WTC11 (cell line): Measurements from ENCODE around the gene RNF39. TPM values are rescaled to one million over a fixed set of nuclear protein-coding genes. Genes with fewer than 3 reads are reported as not detected.

Experiments
- ATAC-seq: fragments of 200-7000 bp; cut with Tn5 transposase; 2 replicates; pipeline ENCODE4 v1.10.0; 2021; ENCODE audit warnings: mild to moderate bottlenecking, moderate library complexity
- CTCF ChIA-PET: fragments of 300-600 bp; sonication (Branson Sonifier 250); formaldehyde crosslinking; loops from one replicate; lab custom pipeline; 2021; ENCODE audit warnings: antibody characterized with exemption; lab: Charles Lee
- POLR2A ChIA-PET: fragments of 350-600 bp; sonication (Branson Sonifier 250); formaldehyde crosslinking; loops from one replicate; lab custom pipeline; 2021; ENCODE audit warnings: antibody characterized with exemption; lab: Charles Lee
- DNase-seq: peaks from one replicate; pipeline ENCODE4 v3.0.0; 2021; ENCODE audit warnings: low spot score
- H3K27ac Mint-ChIP-seq: 2 replicates; pipeline ENCODE4 v1.8.0; 2021; ENCODE audit warnings: mixed read lengths
- H3K27me3 Mint-ChIP-seq: 2 replicates; pipeline ENCODE4 v1.8.0; 2021; ENCODE audit warnings: low read depth, mild to moderate bottlenecking, moderate library complexity, mixed read lengths
- H3K36me3 Mint-ChIP-seq: 2 replicates; pipeline ENCODE4 v1.8.0; 2021; ENCODE audit warnings: mixed read lengths
- H3K4me1 Mint-ChIP-seq: 2 replicates; pipeline ENCODE4 v1.8.0; 2022; ENCODE audit warnings: mixed read lengths
- H3K4me3 Mint-ChIP-seq: 2 replicates; pipeline ENCODE4 v1.8.0; 2021; ENCODE audit warnings: mild to moderate bottlenecking, moderate library complexity, mixed read lengths
- H3K9me3 Mint-ChIP-seq: 2 replicates; pipeline ENCODE4 v1.8.0; 2021; ENCODE audit warnings: mixed read lengths
- ETV6 ChIP-seq: sonication (generic); formaldehyde crosslinking; IDR thresholded peaks from 2 replicates; pipeline ENCODE4 v1.8.1; 2022; ENCODE audit warnings: mild to moderate bottlenecking, missing genetic modification reagents
- FOXP1 ChIP-seq: sonication (generic); formaldehyde crosslinking; IDR thresholded peaks from 2 replicates; pipeline ENCODE4 v1.8.0; 2022; ENCODE audit warnings: missing genetic modification reagents, mild to moderate bottlenecking, moderate library complexity, borderline replicate concordance
- KAT7 ChIP-seq: sonication (generic); formaldehyde crosslinking; IDR thresholded peaks from 2 replicates; pipeline ENCODE4 v1.8.1; 2023; ENCODE audit warnings: missing genetic modification reagents, mild to moderate bottlenecking, borderline replicate concordance
- MXD4 ChIP-seq: fragments of 250-450 bp; sonication (Bioruptor Pico); IDR thresholded peaks from 2 replicates; pipeline ENCODE4 v1.8.0; 2021; ENCODE audit warnings: mild to moderate bottlenecking, moderate library complexity, borderline replicate concordance
- SP1 ChIP-seq: sonication (generic); formaldehyde crosslinking; conservative IDR thresholded peaks from 2 replicates; pipeline ENCODE4 v1.8.1; 2022; ENCODE audit warnings: missing genetic modification reagents
- TP53 ChIP-seq: sonication (generic); formaldehyde crosslinking; IDR thresholded peaks from 2 replicates; pipeline ENCODE4 v1.8.1; 2023; ENCODE audit warnings: mild to moderate bottlenecking, missing genetic modification reagents
- ZNF219 ChIP-seq: sonication (generic); formaldehyde crosslinking; IDR thresholded peaks from 2 replicates; pipeline ENCODE4 v1.8.0; 2023; ENCODE audit warnings: missing genetic modification reagents, mild to moderate bottlenecking, borderline replicate concordance
- ZNF317 ChIP-seq: sonication (generic); formaldehyde crosslinking; IDR thresholded peaks from 2 replicates; pipeline ENCODE4 v1.8.1; 2023; ENCODE audit warnings: low read depth, mild to moderate bottlenecking, moderate library complexity, missing genetic modification reagents, borderline replicate concordance
- ZNF671 ChIP-seq: fragments of 250-450 bp; sonication (Bioruptor Pico); IDR thresholded peaks from 2 replicates; pipeline ENCODE4 v1.8.0; 2021; ENCODE audit warnings: mild to moderate bottlenecking
- total RNA-seq: library from RNA; stranded (reverse); gene quantifications from 3 replicates; pipeline ENCODE4 v1.2.3, GENCODE V29; 2021
- TF ChIP-seq, protein P1 (sequence below): sonication (generic); formaldehyde crosslinking; IDR thresholded peaks from 2 replicates; pipeline ENCODE4 v1.8.1; 2023; ENCODE audit warnings: mild to moderate bottlenecking, missing genetic modification reagents, borderline replicate concordance
- TF ChIP-seq, protein P2 (sequence below): sonication (generic); formaldehyde crosslinking; IDR thresholded peaks from 2 replicates; pipeline ENCODE4 v1.8.0; 2022; ENCODE audit warnings: mild to moderate bottlenecking, missing genetic modification reagents
- TF ChIP-seq, protein P3 (sequence below): sonication (generic); formaldehyde crosslinking; IDR thresholded peaks from 2 replicates; pipeline ENCODE4 v1.8.0; 2023; ENCODE audit warnings: missing genetic modification reagents, mild to moderate bottlenecking, borderline replicate concordance
- TF ChIP-seq, protein P4 (sequence below): sonication (generic); formaldehyde crosslinking; IDR thresholded peaks from 2 replicates; pipeline ENCODE4 v1.8.0; 2023; ENCODE audit warnings: missing genetic modification reagents
- TF ChIP-seq, protein P5 (sequence below): sonication (generic); formaldehyde crosslinking; IDR thresholded peaks from 2 replicates; pipeline ENCODE4 v1.8.1; 2022; ENCODE audit warnings: mild to moderate bottlenecking, moderate library complexity, missing genetic modification reagents
- TF ChIP-seq, protein P6 (sequence below): sonication (generic); formaldehyde crosslinking; IDR thresholded peaks from 2 replicates; pipeline ENCODE4 v1.8.1; 2022; ENCODE audit warnings: low read depth, mild to moderate bottlenecking, moderate library complexity, missing genetic modification reagents, borderline replicate concordance
- TF ChIP-seq, protein P7 (sequence below): sonication (generic); formaldehyde crosslinking; IDR thresholded peaks from 2 replicates; pipeline ENCODE4 v1.8.0; 2022; ENCODE audit warnings: mild to moderate bottlenecking, missing genetic modification reagents

The RNF39 gene
- total RNA-seq, 1 experiment from 2014 or later, result 5.1 TPM

DNA sequence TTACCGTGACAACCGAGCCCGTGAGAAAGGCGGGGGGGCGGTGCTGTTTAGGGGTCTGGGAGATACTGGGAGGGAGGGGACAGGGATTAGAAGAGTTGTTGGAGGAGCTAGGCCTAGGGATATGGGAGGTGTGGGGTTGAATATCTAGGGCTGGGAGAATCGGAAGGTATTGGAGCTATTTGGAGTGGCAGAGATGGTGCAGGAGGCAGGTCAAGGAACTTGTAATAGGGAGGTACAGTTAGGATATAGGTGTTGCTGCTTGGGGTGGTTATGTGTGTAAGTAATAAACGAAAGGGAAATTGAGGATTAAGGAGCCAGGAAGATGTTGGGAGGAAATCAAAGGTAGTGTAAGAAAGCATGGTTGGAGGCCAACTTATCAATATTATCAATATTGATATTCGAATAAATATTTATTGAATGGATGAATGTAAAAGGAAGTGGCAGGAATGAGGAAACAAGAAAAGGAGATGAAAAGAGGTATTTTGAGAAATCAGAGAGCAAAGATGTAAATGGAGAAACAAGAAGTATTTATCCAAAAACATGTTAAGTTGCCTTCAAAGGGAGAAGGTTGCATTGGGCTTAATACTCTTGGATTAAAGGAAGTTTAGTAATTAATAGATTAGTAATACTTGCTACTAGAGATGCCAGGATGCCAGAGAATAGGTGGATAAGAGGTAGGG is 8.0 kb downstream of the RNF39 start:
- Mint-ChIP-seq H3K27ac (peak overlapping the region; percentile 94), H3K4me3 (peak overlapping the region; percentile 86), H3K27me3 (peaks cover 30% of the 10 kb centered on the region), H3K36me3 (peaks cover 6% of the 10 kb centered on the region; the same call in 1 of the 2 replicates), H3K4me1 (peaks cover 29% of the 10 kb centered on the region), H3K9me3 (no peaks in the 10 kb centered on the region)
- TF ChIP-seq ZNF219 (CRISPR knock-in tag) (no peak), FOXP1 (CRISPR knock-in tag) (no peak), TP53 (CRISPR knock-in tag) (no peak), KAT7 (CRISPR knock-in tag) (no peak), SP1 (no peak), MXD4 (CRISPR knock-in tag) (no peak), ZNF317 (CRISPR knock-in tag) (no peak)
- TF ChIP-seq, protein P1, sequence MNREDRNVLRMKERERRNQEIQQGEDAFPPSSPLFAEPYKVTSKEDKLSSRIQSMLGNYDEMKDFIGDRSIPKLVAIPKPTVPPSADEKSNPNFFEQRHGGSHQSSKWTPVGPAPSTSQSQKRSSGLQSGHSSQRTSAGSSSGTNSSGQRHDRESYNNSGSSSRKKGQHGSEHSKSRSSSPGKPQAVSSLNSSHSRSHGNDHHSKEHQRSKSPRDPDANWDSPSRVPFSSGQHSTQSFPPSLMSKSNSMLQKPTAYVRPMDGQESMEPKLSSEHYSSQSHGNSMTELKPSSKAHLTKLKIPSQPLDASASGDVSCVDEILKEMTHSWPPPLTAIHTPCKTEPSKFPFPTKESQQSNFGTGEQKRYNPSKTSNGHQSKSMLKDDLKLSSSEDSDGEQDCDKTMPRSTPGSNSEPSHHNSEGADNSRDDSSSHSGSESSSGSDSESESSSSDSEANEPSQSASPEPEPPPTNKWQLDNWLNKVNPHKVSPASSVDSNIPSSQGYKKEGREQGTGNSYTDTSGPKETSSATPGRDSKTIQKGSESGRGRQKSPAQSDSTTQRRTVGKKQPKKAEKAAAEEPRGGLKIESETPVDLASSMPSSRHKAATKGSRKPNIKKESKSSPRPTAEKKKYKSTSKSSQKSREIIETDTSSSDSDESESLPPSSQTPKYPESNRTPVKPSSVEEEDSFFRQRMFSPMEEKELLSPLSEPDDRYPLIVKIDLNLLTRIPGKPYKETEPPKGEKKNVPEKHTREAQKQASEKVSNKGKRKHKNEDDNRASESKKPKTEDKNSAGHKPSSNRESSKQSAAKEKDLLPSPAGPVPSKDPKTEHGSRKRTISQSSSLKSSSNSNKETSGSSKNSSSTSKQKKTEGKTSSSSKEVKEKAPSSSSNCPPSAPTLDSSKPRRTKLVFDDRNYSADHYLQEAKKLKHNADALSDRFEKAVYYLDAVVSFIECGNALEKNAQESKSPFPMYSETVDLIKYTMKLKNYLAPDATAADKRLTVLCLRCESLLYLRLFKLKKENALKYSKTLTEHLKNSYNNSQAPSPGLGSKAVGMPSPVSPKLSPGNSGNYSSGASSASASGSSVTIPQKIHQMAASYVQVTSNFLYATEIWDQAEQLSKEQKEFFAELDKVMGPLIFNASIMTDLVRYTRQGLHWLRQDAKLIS (CRISPR knock-in tag), result no peak
- peak; percentile 89 for DNase-seq
- POLR2A ChIA-PET, result no interaction called here
- ATAC-seq, result peak; percentile 75
- CTCF ChIA-PET, result interaction anchor here (0.6 to 1.3 kb wide), 3 partner anchors 34 to 37 kb away, joined by 3 to 5 read pairs (median 3); no protein-coding TSS in a partner anchor

DNA sequence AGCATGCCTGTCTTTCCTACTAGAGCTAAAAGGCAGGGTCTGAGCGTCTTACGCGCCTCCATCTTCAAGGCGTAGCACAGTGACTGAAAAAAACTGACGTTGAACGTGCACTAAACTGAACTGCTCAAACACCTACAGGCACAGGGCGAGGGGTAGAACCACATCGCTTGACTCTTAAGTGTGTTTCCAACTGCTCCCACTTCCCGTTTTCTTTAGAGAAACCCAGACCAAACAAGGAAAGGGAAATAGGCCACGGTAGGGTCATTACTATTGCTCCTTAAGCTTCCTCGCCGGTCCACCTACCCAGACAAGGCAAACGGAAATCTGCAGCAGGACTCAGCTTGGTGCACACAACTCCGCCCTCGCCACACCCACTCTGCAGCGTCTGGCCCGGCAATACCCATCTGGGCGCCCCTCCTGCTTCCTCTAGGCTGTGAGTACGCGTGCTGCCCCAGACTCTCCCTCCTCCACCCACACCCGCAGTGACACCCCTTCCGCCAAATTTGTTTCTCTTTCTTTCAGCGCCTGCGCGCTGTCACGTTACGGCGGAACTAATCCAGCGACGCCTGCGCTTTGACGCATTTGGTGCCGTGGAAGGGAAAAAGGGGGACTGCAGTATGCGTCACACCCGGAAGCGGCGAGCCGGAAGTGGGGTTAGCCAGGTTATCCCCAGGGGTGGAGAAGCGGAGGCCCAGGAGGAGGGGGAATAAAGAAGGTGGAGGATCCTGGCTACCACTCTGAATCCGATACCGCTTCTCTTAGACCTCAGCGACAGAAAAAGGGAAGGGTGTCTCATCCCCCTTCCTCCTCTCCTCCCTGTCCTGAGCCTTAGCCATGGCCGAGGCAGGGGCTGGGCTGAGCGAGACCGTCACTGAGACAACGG is 8.8 kb downstream of the RNF39 start, which contains the start of gene PPP1R11:
Gene PPP1R11 (plus strand): TSS at position 622 of the 883 bp plus-strand sequence. CDS start 213 bp downstream, at position 835.
- Mint-ChIP-seq H3K36me3 (peaks cover 6% of the 10 kb centered on the region; the same call in 1 of the 2 replicates), H3K27me3 (peaks cover 22% of the 10 kb centered on the region), H3K9me3 (no peaks in the 10 kb centered on the region), H3K4me3 (peak within 1 kb of the TSS; percentile 86), H3K4me1 (peaks cover 31% of the 10 kb centered on the region), H3K27ac (peak within 1 kb of the TSS; percentile 94)
- ChIA-PET CTCF (interaction anchor here (0.7 to 1.6 kb wide), 4 partner anchors 9 to 152 kb away, joined by 3 to 7 read pairs (median 3); partner anchors contain the start of gene RNF39), POLR2A (interaction anchor here (1.1 to 1.2 kb wide), 2 partner anchors 7 to 434 kb away, joined by 3 to 5 read pairs; partner anchors contain the start of gene GABBR1)
- DNase-seq (peak; percentile 95), ATAC-seq (peak; percentile 96)
- TF ChIP-seq TP53 (CRISPR knock-in tag) (no peak), FOXP1 (CRISPR knock-in tag) (peak; percentile 54; the same call in 1 of the 2 replicates), ZNF671 (CRISPR knock-in tag) (no peak), ETV6 (CRISPR knock-in tag) (peak; percentile 95), ZNF317 (CRISPR knock-in tag) (no peak)
- TF ChIP-seq, protein P2, sequence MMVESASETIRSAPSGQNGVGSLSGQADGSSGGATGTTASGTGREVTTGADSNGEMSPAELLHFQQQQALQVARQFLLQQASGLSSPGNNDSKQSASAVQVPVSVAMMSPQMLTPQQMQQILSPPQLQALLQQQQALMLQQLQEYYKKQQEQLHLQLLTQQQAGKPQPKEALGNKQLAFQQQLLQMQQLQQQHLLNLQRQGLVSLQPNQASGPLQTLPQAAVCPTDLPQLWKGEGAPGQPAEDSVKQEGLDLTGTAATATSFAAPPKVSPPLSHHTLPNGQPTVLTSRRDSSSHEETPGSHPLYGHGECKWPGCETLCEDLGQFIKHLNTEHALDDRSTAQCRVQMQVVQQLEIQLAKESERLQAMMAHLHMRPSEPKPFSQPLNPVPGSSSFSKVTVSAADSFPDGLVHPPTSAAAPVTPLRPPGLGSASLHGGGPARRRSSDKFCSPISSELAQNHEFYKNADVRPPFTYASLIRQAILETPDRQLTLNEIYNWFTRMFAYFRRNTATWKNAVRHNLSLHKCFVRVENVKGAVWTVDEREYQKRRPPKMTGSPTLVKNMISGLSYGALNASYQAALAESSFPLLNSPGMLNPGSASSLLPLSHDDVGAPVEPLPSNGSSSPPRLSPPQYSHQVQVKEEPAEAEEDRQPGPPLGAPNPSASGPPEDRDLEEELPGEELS (CRISPR knock-in tag), result peak; percentile 52; the same call in 1 of the 2 replicates
- TF ChIP-seq, protein P3, sequence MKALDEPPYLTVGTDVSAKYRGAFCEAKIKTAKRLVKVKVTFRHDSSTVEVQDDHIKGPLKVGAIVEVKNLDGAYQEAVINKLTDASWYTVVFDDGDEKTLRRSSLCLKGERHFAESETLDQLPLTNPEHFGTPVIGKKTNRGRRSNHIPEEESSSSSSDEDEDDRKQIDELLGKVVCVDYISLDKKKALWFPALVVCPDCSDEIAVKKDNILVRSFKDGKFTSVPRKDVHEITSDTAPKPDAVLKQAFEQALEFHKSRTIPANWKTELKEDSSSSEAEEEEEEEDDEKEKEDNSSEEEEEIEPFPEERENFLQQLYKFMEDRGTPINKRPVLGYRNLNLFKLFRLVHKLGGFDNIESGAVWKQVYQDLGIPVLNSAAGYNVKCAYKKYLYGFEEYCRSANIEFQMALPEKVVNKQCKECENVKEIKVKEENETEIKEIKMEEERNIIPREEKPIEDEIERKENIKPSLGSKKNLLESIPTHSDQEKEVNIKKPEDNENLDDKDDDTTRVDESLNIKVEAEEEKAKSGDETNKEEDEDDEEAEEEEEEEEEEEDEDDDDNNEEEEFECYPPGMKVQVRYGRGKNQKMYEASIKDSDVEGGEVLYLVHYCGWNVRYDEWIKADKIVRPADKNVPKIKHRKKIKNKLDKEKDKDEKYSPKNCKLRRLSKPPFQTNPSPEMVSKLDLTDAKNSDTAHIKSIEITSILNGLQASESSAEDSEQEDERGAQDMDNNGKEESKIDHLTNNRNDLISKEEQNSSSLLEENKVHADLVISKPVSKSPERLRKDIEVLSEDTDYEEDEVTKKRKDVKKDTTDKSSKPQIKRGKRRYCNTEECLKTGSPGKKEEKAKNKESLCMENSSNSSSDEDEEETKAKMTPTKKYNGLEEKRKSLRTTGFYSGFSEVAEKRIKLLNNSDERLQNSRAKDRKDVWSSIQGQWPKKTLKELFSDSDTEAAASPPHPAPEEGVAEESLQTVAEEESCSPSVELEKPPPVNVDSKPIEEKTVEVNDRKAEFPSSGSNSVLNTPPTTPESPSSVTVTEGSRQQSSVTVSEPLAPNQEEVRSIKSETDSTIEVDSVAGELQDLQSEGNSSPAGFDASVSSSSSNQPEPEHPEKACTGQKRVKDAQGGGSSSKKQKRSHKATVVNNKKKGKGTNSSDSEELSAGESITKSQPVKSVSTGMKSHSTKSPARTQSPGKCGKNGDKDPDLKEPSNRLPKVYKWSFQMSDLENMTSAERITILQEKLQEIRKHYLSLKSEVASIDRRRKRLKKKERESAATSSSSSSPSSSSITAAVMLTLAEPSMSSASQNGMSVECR, result 0 out of 2 replicates have a peak, but pooled peaks have one; percentile 43
- TF ChIP-seq, protein P4, sequence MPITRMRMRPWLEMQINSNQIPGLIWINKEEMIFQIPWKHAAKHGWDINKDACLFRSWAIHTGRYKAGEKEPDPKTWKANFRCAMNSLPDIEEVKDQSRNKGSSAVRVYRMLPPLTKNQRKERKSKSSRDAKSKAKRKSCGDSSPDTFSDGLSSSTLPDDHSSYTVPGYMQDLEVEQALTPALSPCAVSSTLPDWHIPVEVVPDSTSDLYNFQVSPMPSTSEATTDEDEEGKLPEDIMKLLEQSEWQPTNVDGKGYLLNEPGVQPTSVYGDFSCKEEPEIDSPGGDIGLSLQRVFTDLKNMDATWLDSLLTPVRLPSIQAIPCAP (CRISPR knock-in tag), result no peak
- TF ChIP-seq, protein P5, sequence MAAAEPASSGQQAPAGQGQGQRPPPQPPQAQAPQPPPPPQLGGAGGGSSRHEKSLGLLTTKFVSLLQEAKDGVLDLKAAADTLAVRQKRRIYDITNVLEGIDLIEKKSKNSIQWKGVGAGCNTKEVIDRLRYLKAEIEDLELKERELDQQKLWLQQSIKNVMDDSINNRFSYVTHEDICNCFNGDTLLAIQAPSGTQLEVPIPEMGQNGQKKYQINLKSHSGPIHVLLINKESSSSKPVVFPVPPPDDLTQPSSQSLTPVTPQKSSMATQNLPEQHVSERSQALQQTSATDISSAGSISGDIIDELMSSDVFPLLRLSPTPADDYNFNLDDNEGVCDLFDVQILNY (CRISPR knock-in tag), result no peak
- TF ChIP-seq, protein P6, sequence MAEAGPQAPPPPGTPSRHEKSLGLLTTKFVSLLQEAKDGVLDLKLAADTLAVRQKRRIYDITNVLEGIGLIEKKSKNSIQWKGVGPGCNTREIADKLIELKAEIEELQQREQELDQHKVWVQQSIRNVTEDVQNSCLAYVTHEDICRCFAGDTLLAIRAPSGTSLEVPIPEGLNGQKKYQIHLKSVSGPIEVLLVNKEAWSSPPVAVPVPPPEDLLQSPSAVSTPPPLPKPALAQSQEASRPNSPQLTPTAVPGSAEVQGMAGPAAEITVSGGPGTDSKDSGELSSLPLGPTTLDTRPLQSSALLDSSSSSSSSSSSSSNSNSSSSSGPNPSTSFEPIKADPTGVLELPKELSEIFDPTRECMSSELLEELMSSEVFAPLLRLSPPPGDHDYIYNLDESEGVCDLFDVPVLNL (CRISPR knock-in tag), result no peak
- TF ChIP-seq, protein P7, sequence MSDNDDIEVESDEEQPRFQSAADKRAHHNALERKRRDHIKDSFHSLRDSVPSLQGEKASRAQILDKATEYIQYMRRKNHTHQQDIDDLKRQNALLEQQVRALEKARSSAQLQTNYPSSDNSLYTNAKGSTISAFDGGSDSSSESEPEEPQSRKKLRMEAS (CRISPR knock-in tag), result peak; percentile 83
